Panc1 (cell line): ENCODE measurements around the gene BRCA1. TPM values are rescaled to one million over a fixed set of nuclear protein-coding genes. Genes with fewer than 3 reads are reported as not detected.

Experiments used
- ATAC-seq: fragments of 200-7000 bp; cut with Tn5 transposase; 2 replicates; pipeline ENCODE4 v1.9.1; 2020; ENCODE audit warnings: mild to moderate bottlenecking, moderate library complexity
- BruUV-seq: library from RNA; stranded (reverse); fragments of 400-500 nt; replicated peaks from 2 replicates; lab custom pipeline; 2021; lab: Mats Ljungman, UMichigan
- CTCF ChIA-PET: fragments of 300-600 bp; sonication (Branson Sonifier 250); formaldehyde crosslinking; loops from one replicate; lab custom pipeline; 2022; ENCODE audit warnings: antibody characterized with exemption; lab: Charles Lee
- POLR2A ChIA-PET: fragments of 300-600 bp; sonication (Branson Sonifier 250); formaldehyde crosslinking; loops from one replicate; lab custom pipeline; 2022; ENCODE audit warnings: antibody characterized with exemption; lab: Charles Lee
- DNase-seq: peaks from one replicate; pipeline ENCODE4 v3.0.0-alpha.2; 2010; ENCODE audit warnings: low read depth, low spot score
- H3K27ac ChIP-seq: 2 replicates; pipeline ENCODE4 v1.5.1; 2011; ENCODE audit warnings: mild to moderate bottlenecking, low read length, inconsistent platforms
- H3K27me3 ChIP-seq: fragments of 200-500 bp; sonication (Bioruptor generic); 2 replicates; pipeline ENCODE4 v1.6.0; 2014; ENCODE audit warnings: low read length, inconsistent platforms; ENCODE audit not compliant: control insufficient read depth, insufficient read depth
- H3K36me3 ChIP-seq: fragments of 200-500 bp; sonication (Bioruptor generic); 2 replicates; pipeline ENCODE4 v1.5.1; 2014; ENCODE audit warnings: inconsistent platforms, mild to moderate bottlenecking, low read length, moderate library complexity; ENCODE audit not compliant: control insufficient read depth, insufficient read depth
- H3K4me1 ChIP-seq: 2 replicates; pipeline ENCODE4 v1.5.1; 2011; ENCODE audit warnings: inconsistent platforms, mild to moderate bottlenecking, low read length, moderate library complexity; ENCODE audit not compliant: control insufficient read depth, insufficient read depth
- H3K4me3 ChIP-seq, 2 experiments: 2 replicates each; pipeline ENCODE4 v1.5.1; 2011 to 2012; ENCODE audit warnings: low read depth in 2 of 2, low read length in 2 of 2, mild to moderate bottlenecking in 2 of 2, inconsistent platforms in 1 of 2, moderate library complexity in 1 of 2
- H3K9me3 ChIP-seq: fragments of 200-500 bp; sonication (Bioruptor generic); 2 replicates; pipeline ENCODE4 v1.5.1; 2014; ENCODE audit warnings: low read depth, mild to moderate bottlenecking, inconsistent platforms, low read length, moderate library complexity; ENCODE audit not compliant: control insufficient read depth, insufficient read depth
- CTCF ChIP-seq: fragments of 450-650 bp; IDR thresholded peaks from 2 replicates; pipeline ENCODE4 v1.5.1; 2017; ENCODE audit warnings: mild to moderate bottlenecking
- POLR2AphosphoS5 ChIP-seq: IDR thresholded peaks from 2 replicates; pipeline ENCODE4 v1.6.1; 2012; ENCODE audit warnings: mild to moderate bottlenecking, low read depth, low read length, moderate library complexity
- REST ChIP-seq, 2 experiments: IDR thresholded peaks; 2 replicates each; pipeline ENCODE4 v1.6.1; 2011 to 2012; ENCODE audit warnings: low read depth in 2 of 2, control low read depth in 1 of 2, low read length in 1 of 2, mild to moderate bottlenecking in 1 of 2, moderate library complexity in 1 of 2; ENCODE audit not compliant: insufficient read depth in 1 of 2
- SIN3A ChIP-seq: IDR thresholded peaks from 2 replicates; pipeline ENCODE4 v1.6.1; 2012; ENCODE audit warnings: low read depth, mild to moderate bottlenecking, low read length, moderate library complexity, borderline replicate concordance; ENCODE audit not compliant: insufficient read depth
- TCF7L2 ChIP-seq: IDR thresholded peaks from 2 replicates; pipeline ENCODE4 v1.6.1; 2011; ENCODE audit warnings: mild to moderate bottlenecking, low read depth, low read length, inconsistent platforms
- in situ Hi-C: cut with HindIII; loops from 2 replicates; pipeline ENCODE4 v1.10.0; 2016; ENCODE audit warnings: low sequenced_read_pairs, low pct_unique_long_range_greater_than_20kb
- intact Hi-C: fragments of 100-400 bp; cut with micrococcal nuclease; formaldehyde crosslinking; loops from one replicate; pipeline ENCODE4 v1.10.0; 2022; ENCODE audit not compliant: unreplicated experiment
- total RNA-seq: library from RNA; stranded (reverse); gene quantifications from one replicate; pipeline ENCODE4 v1.2.1, GENCODE V29; 2021; ENCODE audit not compliant: unreplicated experiment

BRCA1 gene
- total RNA-seq, 1 experiment from 2014 or later, result 29.9 TPM

DNA sequence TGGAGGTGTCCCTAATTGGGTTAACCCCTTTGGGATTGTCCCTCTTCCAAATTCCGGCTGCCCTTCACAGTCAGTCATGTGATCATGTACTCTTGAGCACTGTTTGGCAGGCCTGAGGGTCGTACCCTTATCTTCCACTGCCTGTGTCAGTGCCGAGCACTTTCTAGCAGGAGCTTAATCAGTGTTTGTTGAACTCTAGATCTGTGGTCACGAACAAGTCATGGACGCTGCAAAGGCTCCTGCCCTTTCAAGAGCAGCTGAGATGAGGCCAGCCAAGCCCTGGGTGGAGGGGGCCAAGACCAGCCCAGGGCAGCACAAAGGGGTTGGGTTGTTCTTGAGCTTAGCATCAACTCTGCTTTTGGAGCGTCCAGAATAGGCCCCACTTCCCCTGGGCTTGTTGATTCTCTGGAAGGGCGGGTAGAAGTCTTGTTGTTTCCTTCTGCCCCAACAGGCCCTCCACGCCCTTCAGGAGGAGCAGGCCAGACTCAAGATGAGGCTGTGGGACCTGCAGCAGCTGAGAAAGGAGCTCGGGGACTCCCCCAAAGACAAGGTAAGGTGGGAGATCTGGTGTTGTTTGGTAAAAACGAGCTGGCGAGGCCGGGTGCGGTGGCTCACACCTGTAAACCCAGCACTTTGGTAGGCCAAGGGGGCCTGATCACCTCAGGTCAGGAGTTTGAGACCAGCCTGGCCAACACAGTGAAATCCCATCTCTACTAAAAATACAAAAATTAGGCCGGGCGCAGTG, 113.3 kb downstream of the BRCA1 start:
- TF ChIP-seq REST (IDR thresholded peaks at IDR 0.05; ENCODE audit: insufficient read depth in 1 of 2, low read depth in 2 of 2, low read length in 1 of 2) (no peak), CTCF (no peak), TCF7L2 (no peak), POLR2AphosphoS5 (no peak), SIN3A (no peak)
- no peaks in the 10 kb centered on the region for H3K36me3 ChIP-seq
- ChIA-PET POLR2A (no interaction called here), CTCF (interaction anchor here (0.6 kb wide), 1 partner anchor 10 kb away, joined by 11 read pairs; the partner anchor contains the start of gene VAT1)
- ATAC-seq (no peak), DNase-seq (no peak)
- BruUV-seq, result no TSS peak
- in situ Hi-C loops (no loop called here), intact Hi-C loops (no loop called here)
- no peak overlapping the region for H3K27ac ChIP-seq
- no peaks in the 10 kb centered on the region for H3K9me3 ChIP-seq
- H3K4me3 ChIP-seq, result no peak overlapping the region
- no peaks in the 10 kb centered on the region for H3K27me3 ChIP-seq
- H3K4me1 ChIP-seq, result peaks cover 10% of the 10 kb centered on the region

GRCh38 chr17:43010667-43011308, 114.4 kb downstream of the BRCA1 start:
- Histone ChIP-seq H3K36me3 (no peaks in the 10 kb centered on the region), H3K9me3 (no peaks in the 10 kb centered on the region), H3K27ac (no peak overlapping the region), H3K27me3 (no peaks in the 10 kb centered on the region), H3K4me3 (no peak overlapping the region), H3K4me1 (peaks cover 10% of the 10 kb centered on the region)
- POLR2A ChIA-PET, result no interaction called here
- TF ChIP-seq TCF7L2, result no peak
- TF ChIP-seq POLR2AphosphoS5, result no peak
- TF ChIP-seq REST (IDR thresholded peaks at IDR 0.05; ENCODE audit: insufficient read depth in 1 of 2, low read depth in 2 of 2, low read length in 1 of 2), result no peak
- no peak for TF ChIP-seq SIN3A
- TF ChIP-seq CTCF, result no peak
- CTCF ChIA-PET, result no interaction called here
- ATAC-seq (0 out of 2 replicates have a peak, but pooled peaks have one; percentile 17), DNase-seq (no peak)
- intact Hi-C loops, result no loop called here
- in situ Hi-C loops, result no loop called here
- no TSS peak for BruUV-seq
